GM18873 (cell line): ENCODE measurements around the gene TCEAL8.
"Not testable (repeated sequence)": the region's sequence is repeated elsewhere in the genome, so short reads cannot be mapped to it uniquely, and the experiment has no call there.

Experiments
- ATAC-seq: cut with Tn5 transposase; IDR thresholded peaks from one replicate; pipeline ENCODE4 v1.9.1; 2021; ENCODE audit warnings: mild to moderate bottlenecking, moderate library complexity, moderate number of reproducible peaks; ENCODE audit not compliant: unreplicated experiment, low FRiP score

The TCEAL8 gene

GRCh38 chrX:103254921-103255493, at the start of gene TCEAL8:
TSS of gene TCEAL8 (minus strand) at chrX:103255155. CDS start at chrX:103253979, 1,176 bp downstream.
- peak; percentile 89 for ATAC-seq

- no peak for ATAC-seq
Measured at GRCh38 chrX:103304705-103305104, 49.8 kb upstream of the TCEAL8 start.

- ATAC-seq, result no peak
Measured at GRCh38 chrX:103293118-103293517, 38.2 kb upstream of the TCEAL8 start.

GRCh38 chrX:103279624-103280023, 24.7 kb upstream of the TCEAL8 start:
- no peak for ATAC-seq

GRCh38 chrX:103276581-103277002, 21.6 kb upstream of the TCEAL8 start, which contains the start of gene TCEAL5:
TSS of gene TCEAL5 (minus strand) at chrX:103276750. CDS start at chrX:103274563, 2,187 bp downstream.
- ATAC-seq, result no peak

- no peak for ATAC-seq
Measured at GRCh38 chrX:103275947-103276567, 21.1 kb upstream of the TCEAL8 start.

GRCh38 chrX:103274284-103274683, 19.3 kb upstream of the TCEAL8 start:
- ATAC-seq, result no peak

- no peak for ATAC-seq
Measured at GRCh38 chrX:103258275-103258674, 3.3 kb upstream of the TCEAL8 start.

- no peak for ATAC-seq
Measured at GRCh38 chrX:103256651-103257050, 1.7 kb upstream of the TCEAL8 start.

GRCh38 chrX:103254171-103254824, 657 bp downstream of the TCEAL8 start:
- ATAC-seq, result no peak

- no peak for ATAC-seq
Measured at GRCh38 chrX:103253608-103254007, 1.3 kb downstream of the TCEAL8 start.

- no peak for ATAC-seq
Measured at GRCh38 chrX:103250977-103251376, 4.0 kb downstream of the TCEAL8 start.

- no peak for ATAC-seq
Measured at GRCh38 chrX:103249805-103250204, 5.2 kb downstream of the TCEAL8 start.

- ATAC-seq, result no peak
Measured at GRCh38 chrX:103248553-103248952, 6.4 kb downstream of the TCEAL8 start.

- no peak for ATAC-seq
Measured at GRCh38 chrX:103240155-103240554, 14.8 kb downstream of the TCEAL8 start.

GRCh38 chrX:103236296-103236695, 18.7 kb downstream of the TCEAL8 start:
- ATAC-seq, result no peak

GRCh38 chrX:103235608-103236007, 19.3 kb downstream of the TCEAL8 start:
- not testable (repeated sequence) for ATAC-seq

- no peak for ATAC-seq
Measured at GRCh38 chrX:103234869-103235268, 20.1 kb downstream of the TCEAL8 start.

GRCh38 chrX:103233263-103233662, 21.7 kb downstream of the TCEAL8 start:
- ATAC-seq, result no peak

GRCh38 chrX:103225918-103226317, 29.0 kb downstream of the TCEAL8 start:
- not testable (repeated sequence) for ATAC-seq

- no peak for ATAC-seq
Measured at GRCh38 chrX:103220511-103221323, 34.2 kb downstream of the TCEAL8 start.
